Hypothalamus (tissue), 51 donors: ENCODE results near the gene ANGPTL2.

Source experiments
- DNase-seq, 51 donors: peaks; one replicate each; lab custom pipeline; 2025; lab: John Stamatoyannopoulos, UW

Gene ANGPTL2

GRCh38 chr9:127137640-127138360 lies 15.4 kb upstream of the ANGPTL2 start:
- DNase-seq: no peak

DNA sequence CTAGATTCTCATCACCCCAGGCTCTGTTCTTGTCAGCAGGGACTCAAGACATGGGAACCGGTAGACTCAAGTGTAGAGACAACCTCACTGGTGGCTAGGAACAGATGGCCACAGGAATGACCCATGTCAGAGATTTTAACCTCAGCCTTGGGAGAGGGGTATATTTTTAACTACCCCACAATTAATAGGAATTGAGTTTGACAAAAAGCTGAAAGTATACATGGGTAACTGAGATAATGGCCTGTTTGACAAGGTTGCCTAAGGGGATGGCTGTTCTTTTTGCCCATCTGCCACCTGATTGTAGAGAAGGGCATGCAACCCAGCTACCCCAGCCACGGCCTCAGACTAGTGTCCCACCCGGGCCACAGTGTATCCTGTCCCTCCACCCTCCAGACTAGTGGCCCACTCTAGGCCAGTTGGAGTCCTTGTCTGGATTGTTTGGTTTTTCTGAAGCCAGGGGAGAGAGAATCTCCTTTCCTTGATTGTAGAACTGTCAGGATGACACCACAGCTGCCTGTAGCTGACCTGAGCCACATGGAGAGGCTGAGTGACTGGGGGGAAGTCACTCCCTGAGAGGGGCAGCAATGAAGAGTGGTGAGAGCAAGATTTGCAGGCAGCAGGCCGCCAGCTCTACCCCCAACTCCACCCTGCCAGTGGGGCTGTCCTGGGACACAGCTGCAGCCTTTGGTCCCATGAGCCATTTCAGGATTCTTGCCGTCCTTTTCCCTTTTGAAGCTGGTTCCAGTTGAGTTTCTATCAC lies 14.6 kb upstream of the ANGPTL2 start:
- DNase-seq: no peak

- DNase-seq: no peak
These were observed 13.8 kb upstream of the ANGPTL2 start for GRCh38 chr9:127136081-127136879.

GRCh38 chr9:127135056-127135745 lies 12.8 kb upstream of the ANGPTL2 start:
- DNase-seq: no peak

DNA sequence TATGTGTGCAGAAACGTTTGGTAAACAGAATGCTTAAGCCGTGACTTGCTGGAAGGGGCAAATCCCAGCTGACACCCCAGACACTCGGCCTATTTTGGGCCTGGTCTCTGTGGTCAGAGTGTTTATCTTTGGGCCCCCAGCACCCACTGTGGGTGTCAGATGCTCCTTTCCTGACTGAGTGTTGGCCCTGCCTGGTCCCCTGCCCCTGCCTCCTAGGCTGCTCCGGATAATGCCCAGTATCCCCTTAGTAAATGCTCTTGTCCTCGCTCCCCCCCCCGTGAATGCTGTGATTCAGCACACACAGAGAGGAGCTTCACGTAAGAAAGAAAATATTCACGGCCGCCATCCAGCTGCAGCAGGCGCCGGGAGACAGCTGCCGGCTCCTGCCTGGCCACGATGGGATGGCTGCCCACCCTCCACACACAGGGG lies 11.3 kb upstream of the ANGPTL2 start:
- peak in 45 of 51 donors; percentile 28 to 92 (median 71) for DNase-seq

DNA sequence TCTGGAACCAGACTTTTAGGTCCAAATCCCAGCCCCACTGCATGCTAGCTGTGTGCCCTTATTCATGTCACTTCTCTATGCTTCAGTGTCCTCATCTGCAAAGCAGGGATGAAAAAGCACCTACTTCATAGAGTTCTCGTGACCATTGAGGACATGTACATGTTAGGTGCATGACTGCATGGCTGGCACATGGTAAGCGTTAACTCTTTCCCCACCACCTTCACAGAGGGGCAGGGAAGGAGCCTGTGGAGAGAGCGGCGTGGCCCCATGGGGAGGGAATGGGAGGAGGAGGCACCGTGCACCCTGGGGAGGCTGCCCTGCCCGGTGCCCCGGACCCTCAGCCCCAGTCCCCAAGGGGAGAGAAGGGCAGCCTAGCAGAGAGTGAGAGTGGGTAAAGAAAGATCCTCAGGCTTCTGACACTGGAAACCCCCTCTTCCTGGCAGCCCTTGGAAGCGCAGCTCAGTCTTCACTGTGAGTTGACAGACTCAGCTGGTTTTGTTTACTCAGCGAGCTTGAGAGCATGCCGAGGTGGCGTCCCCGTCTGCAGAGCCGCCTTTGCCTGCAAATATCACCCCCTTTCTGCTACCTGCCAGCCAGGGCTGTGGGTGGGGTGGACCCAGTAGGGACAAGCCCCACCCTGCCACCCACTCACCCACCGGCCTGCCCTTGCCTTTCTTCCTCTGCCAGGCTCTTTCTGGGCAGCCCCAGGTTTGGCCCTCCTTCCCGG lies 10.6 kb upstream of the ANGPTL2 start:
- peak in 18 of 51 donors; percentile 22 to 81 (median 42) for DNase-seq

- DNase-seq: no peak
These were observed 9.9 kb upstream of the ANGPTL2 start for GRCh38 chr9:127132375-127132774.

DNA sequence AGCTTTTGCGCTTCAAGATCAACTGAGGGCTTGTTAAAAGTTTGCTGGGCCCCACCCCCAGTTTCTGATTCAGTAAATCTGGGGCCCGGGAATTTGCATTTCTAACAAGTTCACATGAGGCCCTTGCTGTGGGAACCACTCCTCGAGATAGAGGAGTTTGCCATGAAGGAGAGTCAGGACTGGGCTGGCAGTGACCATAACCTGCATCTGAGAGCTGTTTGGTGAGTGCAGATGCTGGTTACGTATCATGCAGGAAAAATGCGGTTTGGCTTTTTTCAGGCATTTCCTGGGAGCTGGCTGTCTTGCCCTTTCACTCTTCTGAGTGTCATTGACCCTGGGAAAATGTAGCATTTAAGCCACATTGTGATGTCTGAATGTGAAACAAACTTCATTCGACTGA lies 9.4 kb upstream of the ANGPTL2 start:
- DNase-seq: no peak

DNA sequence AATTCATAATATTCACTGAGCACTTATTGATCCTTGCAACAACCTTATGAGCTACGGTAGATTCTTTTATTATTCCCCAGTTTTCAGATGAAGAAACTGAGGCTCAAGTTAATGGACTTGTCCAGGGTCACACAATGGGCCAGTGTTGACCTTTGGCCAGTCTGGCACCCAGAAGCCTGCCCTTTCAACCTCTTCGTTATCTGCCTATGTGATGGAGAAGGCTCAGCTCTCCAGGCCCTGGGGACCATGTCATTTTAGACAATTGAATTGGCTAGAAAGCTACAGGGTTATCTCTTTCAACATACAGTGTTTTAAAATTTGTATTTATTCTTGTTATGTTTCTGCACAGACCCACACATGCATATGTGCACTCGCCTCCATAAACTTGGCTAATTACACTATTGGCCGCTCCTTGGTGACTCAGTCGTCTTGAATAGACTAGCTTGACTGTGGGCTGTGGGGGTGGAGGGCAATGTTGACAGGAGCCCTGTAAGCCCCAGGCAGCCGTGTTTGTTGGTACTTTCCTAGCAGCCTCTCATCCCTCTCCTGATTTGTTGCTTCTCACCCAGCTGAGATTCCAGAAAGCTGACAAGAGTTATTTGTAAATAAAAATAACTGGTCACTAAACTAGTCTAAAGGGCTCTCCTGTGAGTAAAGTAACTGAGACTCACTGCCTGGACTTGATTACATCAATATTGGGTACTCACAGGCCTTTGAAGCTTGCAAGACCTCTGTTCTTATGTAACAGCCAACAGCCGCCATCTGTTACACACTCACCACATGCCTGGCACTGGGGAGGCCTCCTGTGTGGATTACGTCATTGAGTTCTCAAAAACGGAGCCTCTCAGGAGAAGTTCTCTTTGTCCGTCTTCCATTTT lies 8.5 kb upstream of the ANGPTL2 start:
- peak in 25 of 51 donors; percentile 17 to 69 (median 43) for DNase-seq

- no peak for DNase-seq
These were observed 7.8 kb upstream of the ANGPTL2 start for GRCh38 chr9:127130235-127130634.

DNA sequence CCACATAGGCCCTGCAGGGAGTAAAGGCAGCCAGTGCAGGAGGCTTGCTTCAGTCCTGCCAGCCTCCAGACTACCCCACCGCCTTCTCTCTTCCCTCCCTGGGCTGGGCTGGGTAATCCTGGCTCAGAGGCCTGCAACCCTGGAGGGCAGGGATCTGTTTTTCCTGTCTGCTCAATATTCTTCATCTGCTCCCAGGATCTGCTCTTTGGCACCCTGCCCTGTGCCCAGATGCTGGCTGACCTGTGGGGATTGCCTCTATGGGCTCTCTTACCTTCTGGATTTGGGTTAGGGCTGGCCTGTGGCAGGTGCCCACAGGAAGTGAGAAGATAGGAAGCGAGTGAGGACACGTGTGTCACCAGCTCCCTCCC lies 7.3 kb upstream of the ANGPTL2 start:
- no peak for DNase-seq

- DNase-seq: no peak
These were observed 6.8 kb upstream of the ANGPTL2 start for GRCh38 chr9:127129073-127129717.

DNA sequence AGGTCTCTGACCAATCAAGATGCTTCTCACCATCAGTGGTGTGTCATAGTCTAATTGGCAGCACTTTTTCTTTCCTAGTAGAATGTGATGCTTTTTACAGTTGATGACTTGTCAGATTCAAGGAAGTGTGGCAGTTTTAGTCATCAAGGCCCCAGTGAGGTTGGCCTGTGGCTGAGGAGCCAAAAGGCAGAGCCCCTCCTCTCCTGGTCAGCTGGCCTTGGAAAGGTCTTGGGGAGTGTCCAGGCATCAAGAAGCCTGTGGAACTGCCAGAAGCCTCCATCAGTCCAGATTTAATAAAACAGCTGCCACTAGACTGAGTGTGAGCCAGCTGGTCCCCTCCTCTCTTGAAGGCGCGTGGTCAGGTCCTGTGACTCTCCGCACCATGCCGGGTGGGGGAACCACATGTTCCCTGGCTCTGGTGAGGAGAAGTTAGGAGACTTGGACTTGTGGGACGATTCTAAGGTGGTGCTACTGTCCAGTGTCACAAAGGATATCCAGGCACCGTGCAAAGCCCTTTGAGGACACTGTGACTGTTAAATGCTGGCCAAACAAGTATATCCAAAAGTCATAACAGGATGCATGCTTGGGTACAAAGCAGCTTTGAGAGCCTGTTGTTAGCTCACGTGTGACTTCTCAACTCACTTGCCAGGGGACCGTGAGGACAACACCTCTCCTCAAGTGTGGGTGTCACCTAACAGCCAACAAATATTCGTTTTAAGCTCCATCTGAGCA lies 6.1 kb upstream of the ANGPTL2 start:
- DNase-seq: peak in 14 of 51 donors; percentile 28 to 62 (median 47)

- DNase-seq: no peak
These were observed 4.5 kb upstream of the ANGPTL2 start for GRCh38 chr9:127126971-127127370.

GRCh38 chr9:127124792-127125191 lies 2.4 kb upstream of the ANGPTL2 start:
- DNase-seq: no peak

DNA sequence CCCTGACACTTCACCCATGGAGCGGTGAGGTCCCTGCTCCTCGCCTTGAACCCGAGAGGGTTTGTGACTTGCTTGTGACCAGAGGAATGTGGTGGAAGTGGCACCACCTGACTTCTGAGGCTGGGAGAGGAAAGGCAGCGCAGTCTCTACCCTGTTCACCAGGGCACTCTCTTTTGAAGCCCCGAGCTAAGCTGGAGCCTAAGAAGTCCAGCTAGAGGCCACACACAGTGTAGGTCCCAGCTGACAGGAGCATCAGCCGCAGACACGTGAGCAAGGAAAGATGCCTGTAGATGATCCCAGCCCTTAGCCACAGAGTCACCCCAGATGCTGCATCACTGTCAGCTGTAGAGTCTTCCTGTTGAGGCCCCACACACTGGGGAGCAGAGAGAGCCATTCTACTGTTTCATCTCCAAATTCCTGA lies 1.7 kb upstream of the ANGPTL2 start:
- DNase-seq: no peak

DNA sequence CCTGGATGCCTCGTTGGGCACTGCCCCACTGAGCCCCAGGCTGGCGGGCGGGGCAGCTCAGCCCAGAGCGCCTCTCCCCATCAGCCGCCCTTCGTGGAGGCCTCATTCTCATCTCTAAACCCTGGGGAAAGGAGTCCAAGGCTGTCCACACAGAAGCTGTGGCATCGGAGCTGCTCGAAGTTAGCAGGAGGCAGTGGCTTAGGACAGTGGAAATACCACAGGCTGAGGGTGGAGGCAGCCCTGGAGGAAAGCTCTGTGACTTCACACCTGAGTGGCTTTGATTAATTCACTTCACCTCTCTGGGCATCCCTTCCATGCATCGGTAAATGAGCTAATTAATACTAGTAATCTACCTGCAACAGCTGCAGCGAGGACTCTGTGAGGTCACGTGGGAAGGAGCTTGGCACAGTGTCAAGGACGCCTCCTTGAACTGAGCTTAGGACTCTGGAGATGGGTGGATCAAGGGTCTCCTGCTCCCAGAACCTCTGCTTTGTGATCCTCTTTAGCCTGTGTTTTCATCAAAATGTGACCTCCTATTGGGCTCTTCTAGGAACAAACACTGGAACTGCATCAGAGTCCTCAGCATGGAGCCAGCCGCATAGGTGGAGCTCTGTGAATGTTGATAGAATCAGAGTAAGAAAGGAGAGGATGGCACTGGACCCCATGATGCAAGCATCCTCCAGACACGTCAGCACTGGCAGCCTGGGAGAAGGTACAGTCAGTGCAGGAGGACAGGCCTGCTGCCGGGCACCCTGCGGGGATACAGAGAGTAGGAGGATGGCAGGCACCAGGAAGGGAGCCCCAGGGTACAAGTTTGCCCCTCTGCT lies 842 bp upstream of the ANGPTL2 start:
- peak in 6 of 51 donors; percentile 15 to 73 (median 56) for DNase-seq
